Endothelial cell of umbilical vein (primary cell): ENCODE data around the gene RRM1. TPM values are rescaled to one million over a fixed set of nuclear protein-coding genes. Genes with fewer than 3 reads are reported as not detected.

Experiments
- BruUV-seq: library from RNA; stranded (reverse); fragments of 400-500 nt; replicated peaks from 2 replicates; lab custom pipeline; 2021; lab: Mats Ljungman, UMichigan
- CTCF ChIA-PET: fragments of 300-600, 350-600 bp; sonication (Branson Sonifier 250); formaldehyde crosslinking; loops from one replicate; lab custom pipeline; 2021; ENCODE audit warnings: antibody characterized with exemption, inconsistent platforms; lab: Charles Lee
- POLR2A ChIA-PET: fragments of 300-600, 350-600 bp; sonication (Branson Sonifier 250); formaldehyde crosslinking; loops from one replicate; lab custom pipeline; 2021; ENCODE audit warnings: antibody characterized with exemption, inconsistent platforms; lab: Charles Lee
- DNase-seq: peaks from one replicate; pipeline ENCODE4 v3.0.0-alpha.2; 2011; ENCODE audit warnings: low read depth, low spot score
- FAIRE-seq: peaks from 2 replicates; lab custom pipeline; 2011; peaks lifted over from hg19 to GRCh38; lab: Jason Lieb, UNC
- H2AFZ ChIP-seq: 2 replicates; pipeline ENCODE4 v1.6.0; 2012; ENCODE audit warnings: low read depth, low read length, control low read depth, inconsistent platforms
- H3K27ac ChIP-seq: 2 replicates; pipeline ENCODE4 v1.5.1; 2011; ENCODE audit warnings: low read depth, mild to moderate bottlenecking, control low read depth, low read length, moderate library complexity; ENCODE audit not compliant: insufficient read depth
- H3K27me3 ChIP-seq, 2 experiments: 2 replicates each; pipeline versions ENCODE4 v1.6.0 to v1.6.1; 2011; ENCODE audit warnings: low read length in 2 of 2, mixed read lengths in 1 of 2; ENCODE audit not compliant: control insufficient read depth in 2 of 2, insufficient read depth in 2 of 2
- H3K36me3 ChIP-seq, 2 experiments: 2 replicates in 1 of 2; 3 replicates in 1 of 2; pipeline ENCODE4 v1.5.1; 2011; ENCODE audit warnings: low read length in 2 of 2, mild to moderate bottlenecking in 1 of 2, moderate library complexity in 1 of 2; ENCODE audit not compliant: control insufficient read depth in 2 of 2, insufficient read depth in 2 of 2; ENCODE audit errors: extremely low read depth in 1 of 2
- H3K4me1 ChIP-seq: 3 replicates; pipeline ENCODE4 v1.5.1; 2011; ENCODE audit warnings: mild to moderate bottlenecking, low read length; ENCODE audit not compliant: control insufficient read depth, insufficient read depth; ENCODE audit errors: extremely low read depth
- H3K4me2 ChIP-seq: 2 replicates; pipeline ENCODE4 v1.6.1; 2011; ENCODE audit warnings: low read length, control low read depth, mixed read lengths; ENCODE audit not compliant: insufficient read depth
- H3K4me3 ChIP-seq, 3 experiments: fragments of 200-600 bp in 1 of 3; sonication (generic), shearing (Covaris generic) in 1 of 3; replicated peaks in 1 of 3; 2 replicates each; pipeline ENCODE4 v1.5.1; 2011 to 2016; ENCODE audit warnings: control low read depth in 3 of 3, low read length in 3 of 3, mild to moderate bottlenecking in 2 of 3, inconsistent platforms in 1 of 3, low read depth in 1 of 3, moderate library complexity in 1 of 3; ENCODE audit not compliant: insufficient read depth in 1 of 3
- H3K79me2 ChIP-seq: 2 replicates; pipeline ENCODE4 v1.6.0; 2012; ENCODE audit warnings: low read length, inconsistent platforms; ENCODE audit not compliant: control insufficient read depth, insufficient read depth
- H3K9ac ChIP-seq: replicated peaks from 2 replicates; pipeline ENCODE3; 2011; ENCODE audit warnings: low read length, control low read depth; ENCODE audit not compliant: insufficient read depth; ENCODE audit errors: extremely low read depth
- H3K9me1 ChIP-seq: replicated peaks from 3 replicates; pipeline ENCODE4 v1.6.0; 2011; ENCODE audit warnings: mild to moderate bottlenecking, low read length; ENCODE audit not compliant: control insufficient read depth, insufficient read depth; ENCODE audit errors: extremely low read depth
- H3K9me3 ChIP-seq: replicated peaks from 2 replicates; pipeline ENCODE4 v1.5.1; 2012; ENCODE audit warnings: low read length, inconsistent platforms; ENCODE audit not compliant: control insufficient read depth, insufficient read depth
- H4K20me1 ChIP-seq: replicated peaks from 2 replicates; pipeline ENCODE3; 2011; ENCODE audit warnings: mild to moderate bottlenecking, low read length; ENCODE audit not compliant: control insufficient read depth, insufficient read depth; ENCODE audit errors: extremely low read depth
- CTCF ChIP-seq, 2 donors: IDR thresholded peaks; 1 replicate in 1 of 2; 2 replicates in 1 of 2; pipeline ENCODE4 v1.5.1; 2011; ENCODE audit warnings: low read length in 2 of 2, mild to moderate bottlenecking in 2 of 2, moderate library complexity in 2 of 2, control low read depth in 1 of 2, inconsistent platforms in 1 of 2, low read depth in 1 of 2; ENCODE audit not compliant: insufficient read depth in 1 of 2; ENCODE audit errors: extremely low read depth in 1 of 2
- EZH2 ChIP-seq: IDR thresholded peaks from 2 replicates; pipeline ENCODE4 v1.6.1; 2012; ENCODE audit warnings: borderline replicate concordance, low read depth, mild to moderate bottlenecking, moderate library complexity, low read length, inconsistent platforms; ENCODE audit not compliant: severe bottlenecking
- FOS ChIP-seq: IDR thresholded peaks from 2 replicates; pipeline ENCODE4 v1.6.1; 2011; ENCODE audit warnings: mild to moderate bottlenecking, low read length, moderate library complexity, borderline replicate concordance; ENCODE audit not compliant: insufficient read depth
- GATA2 ChIP-seq: IDR thresholded peaks from 2 replicates; pipeline ENCODE4 v1.7.0; 2011; ENCODE audit warnings: low read depth, mild to moderate bottlenecking, moderate library complexity, mixed read lengths, low read length; ENCODE audit not compliant: insufficient read length, insufficient read depth
- JUN ChIP-seq: IDR thresholded peaks from 2 replicates; pipeline ENCODE4 v1.6.1; 2011; ENCODE audit warnings: borderline replicate concordance, low read depth; ENCODE audit not compliant: insufficient read length, insufficient read depth
- MAX ChIP-seq: IDR thresholded peaks from 2 replicates; pipeline ENCODE4 v1.6.1; 2011; ENCODE audit not compliant: insufficient read depth, insufficient read length
- MYC ChIP-seq: IDR thresholded peaks from one replicate; pipeline ENCODE4 v1.6.1; 2011; ENCODE audit warnings: mild to moderate bottlenecking, low read depth, low read length
- POLR2A ChIP-seq: IDR thresholded peaks from 2 replicates; pipeline ENCODE4 v1.6.1; 2012; ENCODE audit warnings: low read depth, mild to moderate bottlenecking, control low read depth, low read length
- POLR2AphosphoS5 ChIP-seq: IDR thresholded peaks from 2 replicates; pipeline ENCODE4 v1.6.1; 2012; ENCODE audit warnings: low read depth, mild to moderate bottlenecking, control low read depth, low read length, moderate library complexity; ENCODE audit not compliant: insufficient read depth
- dilution Hi-C: fragments of 300-500 bp; cut with MboI; formaldehyde crosslinking; loops from one replicate; pipeline ENCODE4 v1.15.0; 2019; ENCODE audit warnings: low sequenced_read_pairs; ENCODE audit not compliant: extremely low pct_ligation_motif_present
- intact Hi-C: fragments of 100-400 bp; cut with micrococcal nuclease; formaldehyde crosslinking; loops from one replicate; pipeline ENCODE4 v1.10.0; 2022
- polyA plus RNA-seq, 4 experiments: library from polyadenylated mRNA; depleted of rRNA in 3 of 4; stranded (reverse) in 3 of 4; unstranded in 1 of 4; fragments of >200 nt; gene quantifications; 2 replicates each; pipeline versions ENCODE4 v1.2.1 to v1.2.3, GENCODE V29; 2011 to 2012; ENCODE audit warnings: missing spikeins in 1 of 4
- total RNA-seq: library from RNA; stranded (reverse); gene quantifications from 2 replicates; pipeline ENCODE4 v1.2.3, GENCODE V29; 2021

RRM1 gene
- total and polyA plus RNA-seq, 2 donors (not counting 3 experiments of a cell fraction or from before 2014, with no cell fraction given), result 55.3 to 112 TPM

GRCh38 chr11:4103269-4103668, 8.7 kb downstream of the RRM1 start:
- dilution Hi-C loops, result no loop called here
- Histone ChIP-seq H2AFZ (no peak overlapping the region), H3K9me1 (no peaks in the 10 kb centered on the region), H3K36me3 (peaks cover 0 to 10% of the 10 kb centered on the region in 2 experiments), H3K27ac (no peak overlapping the region), H3K27me3 (no peaks in the 10 kb centered on the region), H3K4me1 (no peaks in the 10 kb centered on the region), H4K20me1 (no peaks in the 10 kb centered on the region), H3K9me3 (no peaks in the 10 kb centered on the region), H3K79me2 (peaks cover 45% of the 10 kb centered on the region), H3K9ac (no peak overlapping the region), H3K4me2 (no peak overlapping the region), H3K4me3 (no peak overlapping the region)
- no peak for DNase-seq
- intact Hi-C loops, result no loop called here
- TF ChIP-seq GATA2 (no peak), CTCF (IDR thresholded peaks at IDR 0.05; ENCODE audit: extremely low read depth in 1 of 2, insufficient read depth in 1 of 2, low read depth in 1 of 2, low read length in 2 of 2) (no peak), MYC (no peak)
- CTCF ChIA-PET, result no interaction called here
- POLR2A ChIA-PET, result no interaction called here
- no TSS peak for BruUV-seq
- no peak for FAIRE-seq

- CTCF ChIA-PET, result no interaction called here
- dilution Hi-C loops, result no loop called here
- peaks cover 0 to 12% of the 10 kb centered on the region in 2 experiments for H3K36me3 ChIP-seq
Measured at GRCh38 chr11:4105916-4106315, 11.3 kb downstream of the RRM1 start.

More at GRCh38 chr11:4105916-4106315, 11.3 kb downstream of the RRM1 start:
- no peaks in the 10 kb centered on the region for H3K9me3 ChIP-seq
- H3K79me2 ChIP-seq, result peaks cover 22% of the 10 kb centered on the region
- no peak overlapping the region for H2AFZ ChIP-seq
- POLR2A ChIA-PET, result interaction anchor here (0.5 kb wide), 1 partner anchor 9 kb away, joined by 3 read pairs; no protein-coding TSS in a partner anchor
- FAIRE-seq (no peak), DNase-seq (no peak)
- H3K27me3 ChIP-seq, result no peaks in the 10 kb centered on the region
- no TSS peak for BruUV-seq
- no peak overlapping the region for H3K4me2 ChIP-seq
- H3K4me3 ChIP-seq, result no peak overlapping the region
- intact Hi-C loops, result no loop called here
- no peak overlapping the region for H3K9ac ChIP-seq
- H3K27ac ChIP-seq, result no peak overlapping the region
- H3K9me1 ChIP-seq, result no peaks in the 10 kb centered on the region
- H4K20me1 ChIP-seq, result no peaks in the 10 kb centered on the region
- H3K4me1 ChIP-seq, result no peaks in the 10 kb centered on the region
- TF ChIP-seq MYC, result no peak
- no peak for TF ChIP-seq POLR2AphosphoS5
- TF ChIP-seq MAX, result no peak
- TF ChIP-seq POLR2A, result no peak
- TF ChIP-seq FOS, result no peak
- TF ChIP-seq JUN, result no peak
- no peak for TF ChIP-seq EZH2
- TF ChIP-seq GATA2, result no peak
- TF ChIP-seq CTCF (IDR thresholded peaks at IDR 0.05; ENCODE audit: extremely low read depth in 1 of 2, insufficient read depth in 1 of 2, low read depth in 1 of 2, low read length in 2 of 2), result no peak
